Measurements from ENCODE around the gene ITGA11. TPM values are rescaled to one million over a fixed set of nuclear protein-coding genes. Genes with fewer than 3 reads are reported as not detected.

ITGA11 gene
- total RNA-seq, 1 donor from 2014 or later, result 0.28 TPM

DNA sequence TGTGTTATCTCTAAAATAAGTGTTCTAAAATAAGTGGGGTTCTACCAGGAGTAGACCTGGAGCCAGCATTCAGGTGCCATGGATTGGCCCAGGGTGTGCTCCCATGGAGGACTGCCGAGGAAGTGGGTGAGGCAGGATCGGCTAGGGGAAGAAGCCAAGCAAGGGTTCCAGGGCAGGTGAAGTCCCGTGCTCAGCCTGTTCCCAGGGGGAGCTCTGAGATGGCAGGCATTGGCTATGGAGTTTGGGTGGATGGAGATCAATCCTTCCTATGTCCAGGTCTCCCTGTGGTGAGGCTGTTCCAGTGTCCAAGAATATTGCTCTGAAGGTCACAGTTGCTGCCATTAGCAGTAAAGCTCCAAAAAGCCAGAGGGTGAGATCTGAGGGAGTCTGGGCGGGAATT lies 46.9 kb upstream of the ITGA11 start:
- Mint-ChIP-seq H3K27ac (ENCODE audit: unreplicated experiment) (no peak overlapping the region), H3K36me3 (ENCODE audit: low read depth, unreplicated experiment) (no peaks in the 10 kb centered on the region), H3K4me1 (ENCODE audit: unreplicated experiment) (no peaks in the 10 kb centered on the region)

GRCh38 chr15:68475449-68475848 lies 43.5 kb upstream of the ITGA11 start:
- no peak overlapping the region for H3K27ac Mint-ChIP-seq (ENCODE audit: unreplicated experiment)
- DNase-seq (ENCODE audit: low spot score), result no peak
- H3K27me3 Mint-ChIP-seq (ENCODE audit: unreplicated experiment), result no peaks in the 10 kb centered on the region
- no peaks in the 10 kb centered on the region for H3K4me1 Mint-ChIP-seq (ENCODE audit: unreplicated experiment)
- no peak for TF ChIP-seq CTCF (IDR thresholded peaks at IDR 0.05; ENCODE audit: unreplicated experiment)
- no peak overlapping the region for H3K4me3 Mint-ChIP-seq (ENCODE audit: unreplicated experiment)
- no peaks in the 10 kb centered on the region for H3K9me3 Mint-ChIP-seq (ENCODE audit: unreplicated experiment)
- H3K36me3 Mint-ChIP-seq (ENCODE audit: low read depth, unreplicated experiment), result no peaks in the 10 kb centered on the region

More for the DNA sequence above, 46.9 kb upstream of the ITGA11 start:
- no peak for DNase-seq (ENCODE audit: low spot score)
- Mint-ChIP-seq H3K4me3 (ENCODE audit: unreplicated experiment) (no peak overlapping the region), H3K9me3 (ENCODE audit: unreplicated experiment) (no peaks in the 10 kb centered on the region), H3K27me3 (ENCODE audit: unreplicated experiment) (no peaks in the 10 kb centered on the region)
- no peak for TF ChIP-seq CTCF (IDR thresholded peaks at IDR 0.05; ENCODE audit: unreplicated experiment)

GRCh38 chr15:68471541-68471940 lies 39.6 kb upstream of the ITGA11 start:
- no peak for TF ChIP-seq CTCF (IDR thresholded peaks at IDR 0.05; ENCODE audit: unreplicated experiment)
- no peak for DNase-seq (ENCODE audit: low spot score)
- H3K27me3 Mint-ChIP-seq (ENCODE audit: unreplicated experiment), result peaks cover 2% of the 10 kb centered on the region
- no peaks in the 10 kb centered on the region for H3K4me1 Mint-ChIP-seq (ENCODE audit: unreplicated experiment)
- no peaks in the 10 kb centered on the region for H3K36me3 Mint-ChIP-seq (ENCODE audit: low read depth, unreplicated experiment)
- H3K9me3 Mint-ChIP-seq (ENCODE audit: unreplicated experiment), result no peaks in the 10 kb centered on the region
- no peak overlapping the region for H3K27ac Mint-ChIP-seq (ENCODE audit: unreplicated experiment)
- H3K4me3 Mint-ChIP-seq (ENCODE audit: unreplicated experiment), result no peak overlapping the region

- H3K9me3 Mint-ChIP-seq (ENCODE audit: unreplicated experiment), result no peaks in the 10 kb centered on the region
- no peak overlapping the region for H3K4me3 Mint-ChIP-seq (ENCODE audit: unreplicated experiment)
- no peaks in the 10 kb centered on the region for H3K4me1 Mint-ChIP-seq (ENCODE audit: unreplicated experiment)
- no peak for DNase-seq (ENCODE audit: low spot score)
- no peaks in the 10 kb centered on the region for H3K36me3 Mint-ChIP-seq (ENCODE audit: low read depth, unreplicated experiment)
- H3K27ac Mint-ChIP-seq (ENCODE audit: unreplicated experiment), result no peak overlapping the region
- TF ChIP-seq CTCF (IDR thresholded peaks at IDR 0.05; ENCODE audit: unreplicated experiment), result no peak
- H3K27me3 Mint-ChIP-seq (ENCODE audit: unreplicated experiment), result peaks cover 2% of the 10 kb centered on the region
Observed at GRCh38 chr15:68470976-68471375, 39.0 kb upstream of the ITGA11 start.

DNA sequence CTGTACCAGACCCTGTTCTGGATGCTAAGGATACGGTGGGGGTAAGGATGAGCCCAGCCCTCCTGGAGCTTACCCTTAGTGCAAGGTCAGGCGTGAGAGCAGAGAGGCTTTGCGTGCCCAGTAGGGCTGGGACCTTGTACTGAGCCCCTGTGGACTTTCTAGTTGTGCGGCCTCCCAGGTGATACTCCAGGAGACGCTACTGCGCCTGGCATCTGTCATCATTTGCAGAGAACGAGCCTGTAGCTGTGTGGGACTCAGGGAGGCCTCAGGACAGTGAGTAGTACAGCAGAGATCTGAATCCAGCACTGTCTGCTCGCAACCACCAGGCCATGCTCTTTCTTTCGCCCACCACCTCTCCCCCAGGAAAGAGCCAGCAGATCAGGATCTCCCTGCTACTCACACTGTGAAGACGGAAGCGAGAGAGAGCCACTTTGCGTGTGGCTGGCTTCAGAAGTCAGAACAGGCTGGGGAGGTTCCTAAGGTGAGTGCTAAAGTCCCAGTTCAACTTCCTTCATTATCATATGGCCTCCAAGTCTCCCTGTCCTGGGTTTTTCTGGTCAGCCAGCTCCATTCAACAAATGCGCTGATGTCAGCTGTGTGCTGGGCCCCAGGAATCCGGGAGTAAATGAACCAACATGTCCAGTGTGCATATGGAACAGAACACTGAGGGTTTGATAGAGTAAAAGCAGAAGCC lies 38.2 kb upstream of the ITGA11 start:
- H3K36me3 Mint-ChIP-seq (ENCODE audit: low read depth, unreplicated experiment), result no peaks in the 10 kb centered on the region
- no peak for DNase-seq (ENCODE audit: low spot score)

More for the DNA sequence above, 38.2 kb upstream of the ITGA11 start:
- Mint-ChIP-seq H3K9me3 (ENCODE audit: unreplicated experiment) (no peaks in the 10 kb centered on the region), H3K4me1 (ENCODE audit: unreplicated experiment) (no peaks in the 10 kb centered on the region), H3K27me3 (ENCODE audit: unreplicated experiment) (peaks cover 2% of the 10 kb centered on the region), H3K27ac (ENCODE audit: unreplicated experiment) (no peak overlapping the region), H3K4me3 (ENCODE audit: unreplicated experiment) (no peak overlapping the region)
- no peak for TF ChIP-seq CTCF (IDR thresholded peaks at IDR 0.05; ENCODE audit: unreplicated experiment)

All from endothelial cell (in vitro differentiated cells).